Endothelial cell (in vitro differentiated cells): ENCODE results near the gene S100A1. TPM values are rescaled to one million over a fixed set of nuclear protein-coding genes. Genes with fewer than 3 reads are reported as not detected.
"Not testable (repeated sequence)": the region's sequence is repeated elsewhere in the genome, so short reads cannot be mapped to it uniquely, and the experiment has no call there.

ENCODE experiments used
- DNase-seq: peaks from one replicate; pipeline ENCODE4 v3.0.0; 2021; ENCODE audit warnings: low spot score
- H3K27ac Mint-ChIP-seq: one replicate; pipeline ENCODE4 v1.8.0; 2021; ENCODE audit warnings: mixed read lengths, inconsistent platforms; ENCODE audit not compliant: unreplicated experiment
- H3K27me3 Mint-ChIP-seq: one replicate; pipeline ENCODE4 v1.8.0; 2021; ENCODE audit warnings: mild to moderate bottlenecking, moderate library complexity, mixed read lengths, inconsistent platforms; ENCODE audit not compliant: unreplicated experiment
- H3K36me3 Mint-ChIP-seq: one replicate; pipeline ENCODE4 v1.8.0; 2021; ENCODE audit warnings: mild to moderate bottlenecking, low read depth, mixed read lengths, inconsistent platforms; ENCODE audit not compliant: unreplicated experiment
- H3K4me1 Mint-ChIP-seq: one replicate; pipeline ENCODE4 v1.8.0; 2021; ENCODE audit warnings: mild to moderate bottlenecking, mixed read lengths, inconsistent platforms; ENCODE audit not compliant: unreplicated experiment
- H3K4me3 Mint-ChIP-seq: one replicate; pipeline ENCODE4 v1.8.0; 2021; ENCODE audit warnings: mild to moderate bottlenecking, mixed read lengths, inconsistent platforms; ENCODE audit not compliant: unreplicated experiment
- H3K9me3 Mint-ChIP-seq: one replicate; pipeline ENCODE4 v1.8.0; 2021; ENCODE audit warnings: mixed read lengths, inconsistent platforms; ENCODE audit not compliant: unreplicated experiment
- total RNA-seq: library from RNA; stranded (reverse); fragmentation: NEBNext Ultra II Directional; extraction: Animal tissue kit (Norgen Biotek cat#: 25700); gene quantifications from one replicate; pipeline ENCODE4 v1.2.1, GENCODE V29; 2021; ENCODE audit not compliant: unreplicated experiment
- TF ChIP-seq, protein P1 (sequence below): fragments of 200-600 bp; sonication (generic); IDR thresholded peaks from one replicate; pipeline ENCODE4 v1.5.0; 2021; ENCODE audit warnings: antibody characterized with exemption; ENCODE audit not compliant: unreplicated experiment

S100A1 gene
- total RNA-seq, 1 donor from 2014 or later: not detected

GRCh38 chr1:153585006-153585405, 43.2 kb upstream of the S100A1 start:
- H3K9me3 Mint-ChIP-seq: no peaks in the 10 kb centered on the region
- no peaks in the 10 kb centered on the region for H3K27me3 Mint-ChIP-seq
- H3K4me1 Mint-ChIP-seq: no peaks in the 10 kb centered on the region
- H3K36me3 Mint-ChIP-seq: no peaks in the 10 kb centered on the region
- no peak overlapping the region for H3K4me3 Mint-ChIP-seq
- no peak for DNase-seq
- TF ChIP-seq, protein P1, sequence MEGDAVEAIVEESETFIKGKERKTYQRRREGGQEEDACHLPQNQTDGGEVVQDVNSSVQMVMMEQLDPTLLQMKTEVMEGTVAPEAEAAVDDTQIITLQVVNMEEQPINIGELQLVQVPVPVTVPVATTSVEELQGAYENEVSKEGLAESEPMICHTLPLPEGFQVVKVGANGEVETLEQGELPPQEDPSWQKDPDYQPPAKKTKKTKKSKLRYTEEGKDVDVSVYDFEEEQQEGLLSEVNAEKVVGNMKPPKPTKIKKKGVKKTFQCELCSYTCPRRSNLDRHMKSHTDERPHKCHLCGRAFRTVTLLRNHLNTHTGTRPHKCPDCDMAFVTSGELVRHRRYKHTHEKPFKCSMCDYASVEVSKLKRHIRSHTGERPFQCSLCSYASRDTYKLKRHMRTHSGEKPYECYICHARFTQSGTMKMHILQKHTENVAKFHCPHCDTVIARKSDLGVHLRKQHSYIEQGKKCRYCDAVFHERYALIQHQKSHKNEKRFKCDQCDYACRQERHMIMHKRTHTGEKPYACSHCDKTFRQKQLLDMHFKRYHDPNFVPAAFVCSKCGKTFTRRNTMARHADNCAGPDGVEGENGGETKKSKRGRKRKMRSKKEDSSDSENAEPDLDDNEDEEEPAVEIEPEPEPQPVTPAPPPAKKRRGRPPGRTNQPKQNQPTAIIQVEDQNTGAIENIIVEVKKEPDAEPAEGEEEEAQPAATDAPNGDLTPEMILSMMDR: no peak
- no peak overlapping the region for H3K27ac Mint-ChIP-seq

- no peaks in the 10 kb centered on the region for H3K4me1 Mint-ChIP-seq
- no peak overlapping the region for H3K27ac Mint-ChIP-seq
- H3K9me3 Mint-ChIP-seq: no peaks in the 10 kb centered on the region
- H3K27me3 Mint-ChIP-seq: no peaks in the 10 kb centered on the region
- H3K4me3 Mint-ChIP-seq: no peak overlapping the region
- no peaks in the 10 kb centered on the region for H3K36me3 Mint-ChIP-seq
- TF ChIP-seq, protein P1: no peak
- no peak for DNase-seq
These were observed 41.9 kb upstream of the S100A1 start for GRCh38 chr1:153586347-153586746.

DNA sequence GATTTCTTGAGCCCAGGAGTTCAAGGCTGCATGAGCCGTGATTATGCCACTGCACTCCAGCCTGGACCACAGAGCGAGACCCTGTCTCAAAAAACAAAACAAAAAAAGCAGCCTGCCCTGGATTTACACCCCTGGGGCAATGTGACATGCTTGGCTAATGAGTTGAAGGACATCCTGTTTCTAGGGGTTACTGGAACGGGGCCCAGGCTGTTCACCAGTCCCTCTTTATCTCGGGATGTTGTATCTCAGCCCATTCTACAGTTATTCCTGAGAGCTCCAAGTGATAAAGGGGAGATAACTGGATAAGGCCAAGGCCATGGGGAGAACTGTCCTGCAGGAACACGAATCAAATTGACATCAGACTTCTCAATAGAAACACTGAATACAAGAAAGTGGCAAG, 40.9 kb upstream of the S100A1 start:
- Mint-ChIP-seq H3K4me3 (no peak overlapping the region), H3K36me3 (no peaks in the 10 kb centered on the region), H3K27ac (no peak overlapping the region), H3K9me3 (no peaks in the 10 kb centered on the region), H3K27me3 (no peaks in the 10 kb centered on the region), H3K4me1 (no peaks in the 10 kb centered on the region)
- DNase-seq: no peak
- TF ChIP-seq, protein P1: no peak

DNA sequence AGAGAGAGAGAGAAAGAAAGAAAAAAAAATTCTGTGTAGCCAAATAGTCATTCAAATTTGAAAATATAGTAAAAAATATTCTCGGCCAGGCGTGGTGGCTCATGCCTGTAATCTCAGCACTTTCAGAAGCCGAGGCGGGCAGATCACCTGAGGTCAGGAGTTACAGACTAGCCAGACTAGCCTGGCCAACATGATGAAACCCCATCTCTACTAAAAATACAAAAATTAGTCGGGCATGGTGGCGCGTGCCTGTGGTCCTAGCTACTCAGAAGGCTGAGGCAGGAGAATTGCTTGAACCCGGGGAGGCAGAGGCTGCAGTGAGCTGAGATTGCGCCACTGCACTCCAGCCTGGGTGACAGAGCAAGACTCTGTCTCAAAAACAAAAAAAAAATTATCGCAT, 40.2 kb upstream of the S100A1 start:
- not testable (repeated sequence) for H3K27me3 Mint-ChIP-seq, H3K36me3 Mint-ChIP-seq, H3K27ac Mint-ChIP-seq, DNase-seq, H3K9me3 Mint-ChIP-seq, H3K4me1 Mint-ChIP-seq, H3K4me3 Mint-ChIP-seq

- no peaks in the 10 kb centered on the region for H3K9me3 Mint-ChIP-seq
- no peak overlapping the region for H3K4me3 Mint-ChIP-seq
- TF ChIP-seq, protein P1: no peak
- H3K27me3 Mint-ChIP-seq: peaks cover 3% of the 10 kb centered on the region
- H3K4me1 Mint-ChIP-seq: no peaks in the 10 kb centered on the region
- no peaks in the 10 kb centered on the region for H3K36me3 Mint-ChIP-seq
- H3K27ac Mint-ChIP-seq: no peak overlapping the region
- no peak for DNase-seq
These were observed 39.8 kb upstream of the S100A1 start for GRCh38 chr1:153588482-153588881.

DNA sequence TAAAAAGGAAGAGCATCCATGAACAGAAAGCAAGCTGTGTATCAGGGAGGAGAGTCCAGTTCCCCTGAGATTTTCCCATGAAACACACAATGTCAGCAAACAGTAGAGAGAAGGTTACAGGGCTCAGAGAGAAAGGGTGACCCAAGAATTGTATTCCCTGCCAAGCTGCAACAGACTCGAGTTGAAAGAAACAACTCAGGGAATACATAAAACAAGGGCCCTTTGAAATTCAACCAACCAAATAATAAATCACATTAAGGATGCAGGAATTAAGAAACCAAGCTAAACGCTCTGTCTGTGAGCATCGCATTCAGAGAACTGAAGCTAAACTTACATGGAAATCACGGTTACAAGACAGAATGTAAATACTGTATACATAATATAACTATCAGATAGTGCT, 35.5 kb upstream of the S100A1 start:
- DNase-seq: no peak
- no peak overlapping the region for H3K27ac Mint-ChIP-seq
- no peaks in the 10 kb centered on the region for H3K36me3 Mint-ChIP-seq
- no peaks in the 10 kb centered on the region for H3K9me3 Mint-ChIP-seq
- no peak overlapping the region for H3K4me3 Mint-ChIP-seq
- H3K4me1 Mint-ChIP-seq: no peaks in the 10 kb centered on the region
- TF ChIP-seq, protein P1: no peak
- peaks cover 9% of the 10 kb centered on the region for H3K27me3 Mint-ChIP-seq
